ENCODE data around the gene AKAP9.
"Not testable (repeated sequence)": the region's sequence is repeated elsewhere in the genome, so short reads cannot be mapped to it uniquely, and the experiment has no call there.

DNA sequence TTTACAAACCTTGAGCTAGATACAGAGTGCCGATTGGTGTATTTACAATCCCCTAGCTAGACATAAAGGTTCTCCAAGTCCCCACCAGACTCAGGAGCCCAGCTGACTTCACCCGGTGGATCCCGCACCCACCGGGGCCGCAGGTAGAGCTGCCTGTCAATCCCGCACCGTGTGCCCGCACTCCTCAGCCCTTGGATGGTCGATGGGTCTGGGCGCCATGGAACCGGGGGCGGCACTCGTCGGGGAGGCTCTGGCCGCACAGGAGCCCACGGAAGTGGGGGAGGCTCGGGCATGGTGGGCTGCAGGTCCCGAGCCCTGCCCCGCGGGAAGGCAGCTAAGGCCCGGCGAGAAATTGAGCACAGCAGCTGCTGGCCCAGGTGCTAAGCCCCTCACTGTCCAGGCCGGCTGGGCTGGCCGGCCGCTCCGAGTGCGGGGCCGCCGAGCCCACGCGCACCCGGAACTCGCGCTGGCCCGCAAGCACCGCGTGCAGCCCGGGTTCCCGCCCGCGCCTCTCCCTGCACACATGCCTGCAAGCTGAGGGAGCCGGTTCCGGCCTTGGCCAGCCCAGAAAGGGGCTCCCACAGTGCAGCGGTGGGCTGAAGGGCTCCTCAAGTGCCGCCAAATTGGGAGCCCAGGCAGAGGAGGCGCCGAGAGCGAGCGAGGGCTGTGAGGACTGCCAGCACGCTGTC, 202.7 kb downstream of the AKAP9 start:
- TF ChIP-seq, protein P1, sequence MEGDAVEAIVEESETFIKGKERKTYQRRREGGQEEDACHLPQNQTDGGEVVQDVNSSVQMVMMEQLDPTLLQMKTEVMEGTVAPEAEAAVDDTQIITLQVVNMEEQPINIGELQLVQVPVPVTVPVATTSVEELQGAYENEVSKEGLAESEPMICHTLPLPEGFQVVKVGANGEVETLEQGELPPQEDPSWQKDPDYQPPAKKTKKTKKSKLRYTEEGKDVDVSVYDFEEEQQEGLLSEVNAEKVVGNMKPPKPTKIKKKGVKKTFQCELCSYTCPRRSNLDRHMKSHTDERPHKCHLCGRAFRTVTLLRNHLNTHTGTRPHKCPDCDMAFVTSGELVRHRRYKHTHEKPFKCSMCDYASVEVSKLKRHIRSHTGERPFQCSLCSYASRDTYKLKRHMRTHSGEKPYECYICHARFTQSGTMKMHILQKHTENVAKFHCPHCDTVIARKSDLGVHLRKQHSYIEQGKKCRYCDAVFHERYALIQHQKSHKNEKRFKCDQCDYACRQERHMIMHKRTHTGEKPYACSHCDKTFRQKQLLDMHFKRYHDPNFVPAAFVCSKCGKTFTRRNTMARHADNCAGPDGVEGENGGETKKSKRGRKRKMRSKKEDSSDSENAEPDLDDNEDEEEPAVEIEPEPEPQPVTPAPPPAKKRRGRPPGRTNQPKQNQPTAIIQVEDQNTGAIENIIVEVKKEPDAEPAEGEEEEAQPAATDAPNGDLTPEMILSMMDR (IDR thresholded peaks at IDR 0.05), result not testable (repeated sequence)
- not testable (repeated sequence) for TF ChIP-seq POLR2A (IDR thresholded peaks at IDR 0.05)

All from Peyer's patch (tissue), 4 donors.